Adrenal gland (tissue), 12 donors: ENCODE data around the gene STIM2. TPM values are rescaled to one million over a fixed set of nuclear protein-coding genes. Genes with fewer than 3 reads are reported as not detected.

Source experiments
- DNase-seq, 7 donors: peaks; one replicate each; pipeline ENCODE4 v3.0.0-alpha.2; 2019 to 2020
- H3K27ac ChIP-seq, 5 donors: fragments of 200-600 bp; sonication (generic) in 4 of 5; 1 replicate in 3 of 5; 2 replicates in 2 of 5; pipeline versions ENCODE4 v1.5.1 to v1.8.0; 2016 to 2020; ENCODE audit warnings: mild to moderate bottlenecking in 1 of 5
- H3K27me3 ChIP-seq: fragments of 200-600 bp; 2 replicates; pipeline ENCODE4 v1.8.0; 2021
- H3K36me3 ChIP-seq, 2 donors: fragments of 200-600 bp; replicated peaks in 1 of 2; 1 replicate in 1 of 2; 2 replicates in 1 of 2; pipeline versions ENCODE4 v1.5.1 to v1.8.0; 2018 to 2022
- H3K4me1 ChIP-seq, 2 donors: fragments of 200-600 bp; replicated peaks in 1 of 2; 1 replicate in 1 of 2; 2 replicates in 1 of 2; pipeline versions ENCODE4 v1.5.1 to v1.8.0; 2018 to 2021
- H3K4me3 ChIP-seq, 4 donors: fragments of 200-600 bp; sonication (generic) in 3 of 4; one replicate each; pipeline ENCODE4 v1.5.1; 2016 to 2018
- H3K9me3 ChIP-seq, 3 donors: fragments of 200-600 bp; sonication (generic) in 1 of 3; replicated peaks in 1 of 3; 1 replicate in 2 of 3; 2 replicates in 1 of 3; pipeline versions ENCODE4 v1.5.1 to v1.8.0; 2016 to 2021
- CTCF ChIP-seq, 6 experiments: fragments of 450-650 bp in 4 of 6; fragments of 200-600 bp in 2 of 6; sonication (generic) in 1 of 6; IDR thresholded peaks; 1 replicate in 5 of 6; 2 replicates in 1 of 6; pipeline versions ENCODE4 v1.5.1 to v1.8.0; 2016 to 2021; ENCODE audit warnings: antibody characterized with exemption in 6 of 6, mild to moderate bottlenecking in 2 of 6, moderate library complexity in 1 of 6
- POLR2A ChIP-seq, 2 donors: fragments of 450-650 bp; IDR thresholded peaks; one replicate each; pipeline ENCODE4 v1.6.1; 2017; ENCODE audit warnings: antibody characterized with exemption in 2 of 2, mild to moderate bottlenecking in 2 of 2, moderate library complexity in 1 of 2
- WGBS, 4 donors: extraction: QIAGEN DNeasy Blood & Tissue Kit in 2 of 4; methylation state at CpG; one replicate each; pipeline versions ENCODE4 v1.1.5 to v1.1.7; 2013 to 2017; 5-methylcytosine and 5-hydroxymethylcytosine counted together
- intact Hi-C, 2 donors: fragments of 100-400 bp; cut with DNase I; formaldehyde crosslinking; loops; one replicate each; pipeline versions ENCODE4 v1.14.1 to v1.15.0; 2022 to 2023
- polyA plus RNA-seq, 3 donors: library from polyadenylated mRNA; stranded (reverse); fragments of 200-250 nt in 2 of 3; fragments of 350-450 nt in 1 of 3; fragmentation: Illumina TruSeq in 1 of 3; extraction: RNeasy Lipid Tissue Mini Kit (QIAGEN cat#74804) in 1 of 3; gene quantifications; one replicate each; pipeline ENCODE4 v1.2.3, GENCODE V29; 2013 to 2014
- total RNA-seq, 9 donors: library from RNA; depleted of rRNA in 4 of 9; stranded (reverse); fragments of >200 nt in 4 of 9; fragments of 120-200 nt in 1 of 9; fragmentation: NEBNext Ultra II Directional in 1 of 9; extraction: Animal tissue kit (Norgen Biotek cat#: 25700) in 1 of 9; gene quantifications; one replicate each; pipeline versions ENCODE4 v1.1.0 to v1.2.4, GENCODE V29; 2013 to 2023
- donor health status: healthy with polysubstance abuse.
- donor health status: Bipolar disorder and iron deficiency.
- donor health status: DM: yes; HTN: yes; CAD: no.
- donor health status: DM: no; HTN: no; CAD: no.
- donor health status: DM: no; HTN: no; CAD: no.
- donor health status: DM: yes; HTN: yes; CAD: no.

Gene STIM2
- total and polyA plus RNA-seq, 12 donors: 7.5 to 30.4 (median 14.9) TPM

GRCh38 chr4:26936284-26937065 is 75.8 kb downstream of the STIM2 start:
- Histone ChIP-seq H3K27ac (no peak overlapping the region), H3K9me3 (no peaks in the 10 kb centered on the region), H3K4me3 (no peak overlapping the region), H3K27me3 (no peaks in the 10 kb centered on the region), H3K36me3 (no peaks in the 10 kb centered on the region), H3K4me1 (peaks cover 3 to 15% of the 10 kb centered on the region in 2 donors)
- TF ChIP-seq CTCF (IDR thresholded peaks at IDR 0.05) (no peak), POLR2A (IDR thresholded peaks at IDR 0.05) (no peak)
- intact Hi-C loops: no loop called here
- peak; percentile 45 to 77 (median 72) for DNase-seq
- WGBS, 4 donors: 50 to 64% (median 60%) methylated on average over 4 to 5 of the region's 5 CpGs

GRCh38 chr4:26937139-26937538 is 76.5 kb downstream of the STIM2 start:
- Histone ChIP-seq H3K9me3 (no peaks in the 10 kb centered on the region), H3K4me3 (no peak overlapping the region), H3K27ac (no peak overlapping the region), H3K4me1 (peaks cover 3 to 15% of the 10 kb centered on the region in 2 donors), H3K36me3 (no peaks in the 10 kb centered on the region), H3K27me3 (no peaks in the 10 kb centered on the region)
- WGBS, 4 donors: 86 to 100% (median 88%) methylated on average over 2 of the region's 2 CpGs
- DNase-seq: no peak
- intact Hi-C loops: no loop called here
- no peak for TF ChIP-seq POLR2A (IDR thresholded peaks at IDR 0.05)
- no peak for TF ChIP-seq CTCF (IDR thresholded peaks at IDR 0.05)

GRCh38 chr4:26937567-26937966 is 76.9 kb downstream of the STIM2 start:
- Histone ChIP-seq H3K27ac (no peak overlapping the region), H3K9me3 (no peaks in the 10 kb centered on the region), H3K4me1 (peaks cover 3 to 15% of the 10 kb centered on the region in 2 donors), H3K36me3 (no peaks in the 10 kb centered on the region), H3K4me3 (no peak overlapping the region), H3K27me3 (no peaks in the 10 kb centered on the region)
- 88 to 95% (median 92%) methylated on average over 3 of the region's 3 CpGs for WGBS, 4 donors
- intact Hi-C loops: no loop called here
- DNase-seq: no peak
- TF ChIP-seq CTCF (IDR thresholded peaks at IDR 0.05) (no peak), POLR2A (IDR thresholded peaks at IDR 0.05) (no peak)

GRCh38 chr4:26938516-26938915 is 77.9 kb downstream of the STIM2 start:
- WGBS, 4 donors: 76 to 90% (median 82%) methylated on average over 2 of the region's 2 CpGs
- no peak for TF ChIP-seq POLR2A (IDR thresholded peaks at IDR 0.05)
- TF ChIP-seq CTCF (IDR thresholded peaks at IDR 0.05): no peak
- no peak for DNase-seq
- H3K27ac ChIP-seq: no peak overlapping the region
- no peaks in the 10 kb centered on the region for H3K9me3 ChIP-seq
- H3K4me3 ChIP-seq: no peak overlapping the region
- H3K27me3 ChIP-seq: no peaks in the 10 kb centered on the region
- H3K4me1 ChIP-seq: peaks cover 3 to 15% of the 10 kb centered on the region in 2 donors
- no peaks in the 10 kb centered on the region for H3K36me3 ChIP-seq
- intact Hi-C loops: no loop called here
